GM18858 (cell line): ENCODE results near the gene PDE6B.
"Not testable (repeated sequence)": the region's sequence is repeated elsewhere in the genome, so short reads cannot be mapped to it uniquely, and the experiment has no call there.

Experiments
- ATAC-seq: cut with Tn5 transposase; IDR thresholded peaks from one replicate; pipeline ENCODE4 v1.9.1; 2021; ENCODE audit not compliant: unreplicated experiment

PDE6B gene

GRCh38 chr4:635066-635835 is 9.9 kb downstream of the PDE6B start:
- not testable (repeated sequence) for ATAC-seq

GRCh38 chr4:635851-636627 is 10.7 kb downstream of the PDE6B start:
- ATAC-seq: no peak

GRCh38 chr4:636628-637159 is 11.3 kb downstream of the PDE6B start:
- ATAC-seq: no peak

- no peak for ATAC-seq
These were observed 12.3 kb downstream of the PDE6B start for GRCh38 chr4:637536-638280.

GRCh38 chr4:642366-642765 is 17.0 kb downstream of the PDE6B start:
- ATAC-seq: not testable (repeated sequence)

GRCh38 chr4:646460-646859 is 21.1 kb downstream of the PDE6B start:
- ATAC-seq: no peak

- no peak for ATAC-seq
These were observed 22.1 kb downstream of the PDE6B start for GRCh38 chr4:647481-647880.

- no peak for ATAC-seq
These were observed 23.4 kb downstream of the PDE6B start for GRCh38 chr4:648579-649292.

- no peak for ATAC-seq
These were observed 23.9 kb downstream of the PDE6B start for GRCh38 chr4:649293-649625.

GRCh38 chr4:649751-650310 is 24.5 kb downstream of the PDE6B start:
- no peak for ATAC-seq

- no peak for ATAC-seq
These were observed 25.1 kb downstream of the PDE6B start for GRCh38 chr4:650461-650860.

GRCh38 chr4:650951-651883 is 25.8 kb downstream of the PDE6B start:
- no peak for ATAC-seq

- ATAC-seq: no peak
These were observed 26.7 kb downstream of the PDE6B start for GRCh38 chr4:651884-652642.

GRCh38 chr4:653080-653821 is 27.9 kb downstream of the PDE6B start:
- no peak for ATAC-seq

GRCh38 chr4:653831-654502 is 28.6 kb downstream of the PDE6B start:
- no peak for ATAC-seq

GRCh38 chr4:654503-654845 is 29.1 kb downstream of the PDE6B start:
- ATAC-seq: no peak

- ATAC-seq: no peak
These were observed 29.6 kb downstream of the PDE6B start for GRCh38 chr4:654871-655463.
